GM12873 (cell line): ENCODE measurements around the gene DRAP1.

Experiments used
- TF ChIP-seq, protein P1 (sequence below): IDR thresholded peaks from 2 replicates; pipeline ENCODE4 v1.5.1; 2012; ENCODE audit warnings: low read depth, mild to moderate bottlenecking, moderate library complexity, low read length, control low read depth; ENCODE audit not compliant: insufficient read depth; ENCODE audit errors: missing control alignments

DRAP1 gene

DNA sequence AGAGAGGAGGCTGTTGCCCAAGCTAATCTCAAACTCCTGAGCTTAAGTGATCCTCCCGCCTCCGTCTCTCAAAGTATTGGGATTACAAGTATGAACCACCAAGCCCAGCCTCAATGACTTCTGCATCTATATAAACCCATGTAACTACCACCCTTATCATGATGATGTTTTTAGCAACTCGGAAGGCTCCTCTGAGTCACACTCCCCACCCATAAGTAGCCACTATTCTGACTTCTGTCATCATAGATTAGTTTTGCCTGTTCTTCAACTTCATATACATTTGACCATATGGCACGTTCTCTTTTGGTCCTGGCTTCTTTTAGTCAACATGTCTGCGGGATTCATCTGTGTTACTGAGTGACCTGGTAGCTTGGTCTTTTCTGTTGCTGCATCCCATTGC, 12.6 kb upstream of the DRAP1 start:
- TF ChIP-seq, protein P1, sequence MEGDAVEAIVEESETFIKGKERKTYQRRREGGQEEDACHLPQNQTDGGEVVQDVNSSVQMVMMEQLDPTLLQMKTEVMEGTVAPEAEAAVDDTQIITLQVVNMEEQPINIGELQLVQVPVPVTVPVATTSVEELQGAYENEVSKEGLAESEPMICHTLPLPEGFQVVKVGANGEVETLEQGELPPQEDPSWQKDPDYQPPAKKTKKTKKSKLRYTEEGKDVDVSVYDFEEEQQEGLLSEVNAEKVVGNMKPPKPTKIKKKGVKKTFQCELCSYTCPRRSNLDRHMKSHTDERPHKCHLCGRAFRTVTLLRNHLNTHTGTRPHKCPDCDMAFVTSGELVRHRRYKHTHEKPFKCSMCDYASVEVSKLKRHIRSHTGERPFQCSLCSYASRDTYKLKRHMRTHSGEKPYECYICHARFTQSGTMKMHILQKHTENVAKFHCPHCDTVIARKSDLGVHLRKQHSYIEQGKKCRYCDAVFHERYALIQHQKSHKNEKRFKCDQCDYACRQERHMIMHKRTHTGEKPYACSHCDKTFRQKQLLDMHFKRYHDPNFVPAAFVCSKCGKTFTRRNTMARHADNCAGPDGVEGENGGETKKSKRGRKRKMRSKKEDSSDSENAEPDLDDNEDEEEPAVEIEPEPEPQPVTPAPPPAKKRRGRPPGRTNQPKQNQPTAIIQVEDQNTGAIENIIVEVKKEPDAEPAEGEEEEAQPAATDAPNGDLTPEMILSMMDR: no peak

DNA sequence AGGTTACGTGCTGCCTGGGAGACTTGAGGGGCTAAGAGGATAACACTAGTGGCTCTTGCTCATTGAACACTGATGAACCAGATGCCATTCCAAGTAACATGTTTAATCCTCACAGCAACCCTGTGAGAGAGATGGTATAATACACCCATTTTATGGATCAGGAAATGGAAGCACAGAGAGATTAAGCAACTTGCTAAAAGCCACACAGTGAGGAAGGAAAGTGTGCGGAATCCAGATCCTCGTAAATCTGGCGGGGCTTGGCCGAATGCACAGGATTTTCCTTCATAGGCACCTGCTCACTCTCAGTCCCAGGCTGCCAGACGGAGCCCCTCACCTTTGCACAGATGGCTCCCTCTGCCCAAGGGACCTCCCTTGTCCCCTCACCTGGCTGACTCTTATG, 11.3 kb upstream of the DRAP1 start:
- TF ChIP-seq, protein P1: no peak

DNA sequence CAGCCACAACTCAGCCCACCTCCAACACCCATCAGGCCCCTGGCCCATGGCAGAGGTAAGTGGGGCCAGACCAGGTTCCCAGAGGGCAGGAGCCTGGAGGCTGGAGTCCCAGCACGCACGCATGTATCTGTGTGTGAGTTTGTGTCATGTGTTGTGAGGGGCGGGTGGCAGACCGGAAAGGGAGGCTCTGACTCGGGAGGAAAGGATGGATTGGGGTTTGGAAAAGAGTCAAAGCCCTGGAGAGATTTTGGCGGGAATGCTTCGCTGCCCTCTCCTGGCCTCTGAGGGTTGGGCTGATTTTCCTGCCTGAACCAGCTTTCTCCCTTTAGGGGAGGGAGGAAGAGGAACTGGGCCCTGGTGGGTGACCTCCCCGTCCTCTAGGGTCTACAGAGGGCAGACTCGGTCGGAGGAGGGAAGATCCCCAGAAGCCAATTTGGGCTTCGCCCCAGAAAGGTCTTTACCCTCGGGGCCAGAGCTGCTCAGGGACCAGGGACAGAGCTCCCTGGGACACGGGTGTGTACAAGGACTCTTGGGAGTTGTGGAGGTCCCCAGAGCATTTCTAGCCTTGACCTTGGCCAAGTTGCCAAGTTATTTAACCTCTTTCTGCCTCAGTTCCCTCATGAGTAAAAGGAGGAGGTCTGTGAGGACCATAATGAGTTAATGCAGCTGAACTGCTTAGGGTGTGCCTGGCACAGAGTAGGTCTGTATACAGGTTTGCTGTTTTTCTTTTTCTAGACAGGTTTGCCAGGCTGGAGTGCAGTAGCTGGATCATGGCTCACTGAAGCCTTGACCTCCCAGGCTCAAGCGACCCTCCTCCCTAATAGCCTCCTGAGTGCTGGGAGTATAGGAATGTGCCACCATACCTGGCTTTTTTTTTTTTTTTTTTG, 7.3 kb upstream of the DRAP1 start:
- TF ChIP-seq, protein P1: no peak

DNA sequence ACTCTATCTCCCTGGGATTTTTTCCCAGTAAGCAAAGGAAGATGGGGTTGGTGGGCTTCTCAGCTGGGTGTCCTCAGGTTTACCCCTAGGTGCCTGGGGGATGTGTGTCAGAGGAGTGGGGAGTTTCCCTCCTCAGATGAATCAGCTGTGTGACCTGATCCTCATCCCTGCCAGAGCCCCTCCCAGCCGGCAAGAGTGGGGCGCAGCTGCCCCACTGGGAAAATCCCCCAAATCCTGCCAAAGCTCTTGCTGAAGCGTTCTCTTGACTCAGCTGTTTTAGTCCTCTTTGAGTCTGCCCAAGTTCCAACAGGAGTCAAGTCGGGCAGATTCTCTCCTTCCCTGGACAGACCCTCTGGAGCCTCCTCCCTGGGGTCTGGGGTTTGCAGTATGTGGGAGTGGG, 6.4 kb upstream of the DRAP1 start:
- TF ChIP-seq, protein P1: no peak

DNA sequence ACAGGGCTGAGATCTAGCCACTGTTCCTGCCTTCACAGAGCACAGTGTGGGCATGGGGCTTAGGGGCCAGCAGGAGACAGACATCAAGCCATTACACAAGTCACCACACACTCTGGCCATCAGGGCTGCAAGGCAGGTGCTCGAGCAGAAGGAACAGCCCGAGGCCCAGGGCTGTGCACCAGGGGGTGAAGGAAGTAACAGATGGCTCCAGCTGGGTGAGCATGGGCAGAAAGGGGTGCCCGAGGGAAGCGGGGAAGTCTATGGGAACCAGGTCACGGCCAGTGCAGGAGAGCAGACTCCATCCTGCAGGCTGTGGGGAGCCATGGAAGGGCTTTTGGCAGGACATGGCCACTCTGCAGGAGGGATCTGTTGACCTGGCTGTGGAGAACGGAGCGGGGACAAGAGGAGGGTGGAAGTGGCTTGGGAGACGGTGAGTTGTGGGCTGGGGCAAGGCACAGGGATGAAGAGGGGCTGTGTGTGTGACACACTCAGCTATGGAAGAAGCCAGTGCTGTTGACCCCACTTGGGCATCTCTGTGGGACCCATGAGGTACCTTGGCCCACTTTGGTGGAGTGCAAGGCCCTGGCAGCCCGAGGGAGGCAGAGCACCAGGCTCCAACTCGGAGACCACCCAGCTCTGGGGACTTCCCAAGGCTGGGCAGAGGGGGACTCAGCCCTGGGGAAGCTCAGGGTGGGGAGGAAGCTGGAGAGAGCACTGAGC, 4.0 kb upstream of the DRAP1 start:
- TF ChIP-seq, protein P1: no peak

DNA sequence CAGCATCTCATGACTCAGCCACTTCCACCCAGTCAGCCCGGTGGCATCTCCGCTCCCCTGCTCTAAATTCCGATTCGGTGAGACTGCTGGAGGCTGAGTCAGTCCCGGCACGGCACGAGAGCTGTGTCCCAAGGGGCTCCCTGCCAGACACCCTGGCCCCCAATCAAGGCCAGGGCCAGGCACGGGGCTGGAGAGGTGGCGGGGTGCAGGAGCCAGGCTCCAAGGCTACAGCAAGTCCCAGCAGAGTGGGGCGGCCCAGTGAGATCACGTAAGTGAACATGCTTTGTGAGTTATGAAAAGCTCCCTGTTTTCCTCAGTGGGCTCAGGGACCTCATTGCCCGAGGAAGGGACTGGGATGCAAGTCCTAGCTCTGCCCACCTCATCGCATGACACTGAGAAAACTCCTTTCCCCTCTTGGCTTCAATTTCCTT, 3.4 kb upstream of the DRAP1 start:
- TF ChIP-seq, protein P1: no peak

DNA sequence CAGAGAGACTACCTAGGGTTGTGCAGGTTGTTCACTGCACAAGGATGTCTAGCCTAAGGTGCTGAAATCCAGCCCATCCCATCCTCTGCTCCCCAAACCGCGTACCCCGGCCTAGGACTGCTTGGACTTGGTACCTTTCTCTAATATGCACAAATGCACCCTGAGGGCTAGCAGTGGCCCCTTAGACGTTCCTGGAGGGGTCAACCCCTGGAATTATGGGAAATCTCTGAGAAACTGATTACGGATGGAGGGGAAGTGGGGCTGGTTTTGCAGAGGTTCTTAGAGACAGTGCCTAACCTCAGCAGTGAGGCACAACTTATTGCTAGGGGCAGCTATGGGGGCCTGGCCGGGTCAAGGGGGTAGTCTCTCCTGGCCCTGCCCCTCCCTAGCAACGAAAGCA, 2.8 kb upstream of the DRAP1 start:
- TF ChIP-seq, protein P1: no peak
